NCI-H446 treated with DMSO at 0.1 percent for 48 hours (cell line): ENCODE data around the gene DXO.
"Not testable (repeated sequence)": the region's sequence is repeated elsewhere in the genome, so short reads cannot be mapped to it uniquely, and the experiment has no call there.

Source experiments
- DNase-seq: peaks from one replicate; lab custom pipeline; 2025; lab: John Stamatoyannopoulos, UW

The DXO gene

DNA sequence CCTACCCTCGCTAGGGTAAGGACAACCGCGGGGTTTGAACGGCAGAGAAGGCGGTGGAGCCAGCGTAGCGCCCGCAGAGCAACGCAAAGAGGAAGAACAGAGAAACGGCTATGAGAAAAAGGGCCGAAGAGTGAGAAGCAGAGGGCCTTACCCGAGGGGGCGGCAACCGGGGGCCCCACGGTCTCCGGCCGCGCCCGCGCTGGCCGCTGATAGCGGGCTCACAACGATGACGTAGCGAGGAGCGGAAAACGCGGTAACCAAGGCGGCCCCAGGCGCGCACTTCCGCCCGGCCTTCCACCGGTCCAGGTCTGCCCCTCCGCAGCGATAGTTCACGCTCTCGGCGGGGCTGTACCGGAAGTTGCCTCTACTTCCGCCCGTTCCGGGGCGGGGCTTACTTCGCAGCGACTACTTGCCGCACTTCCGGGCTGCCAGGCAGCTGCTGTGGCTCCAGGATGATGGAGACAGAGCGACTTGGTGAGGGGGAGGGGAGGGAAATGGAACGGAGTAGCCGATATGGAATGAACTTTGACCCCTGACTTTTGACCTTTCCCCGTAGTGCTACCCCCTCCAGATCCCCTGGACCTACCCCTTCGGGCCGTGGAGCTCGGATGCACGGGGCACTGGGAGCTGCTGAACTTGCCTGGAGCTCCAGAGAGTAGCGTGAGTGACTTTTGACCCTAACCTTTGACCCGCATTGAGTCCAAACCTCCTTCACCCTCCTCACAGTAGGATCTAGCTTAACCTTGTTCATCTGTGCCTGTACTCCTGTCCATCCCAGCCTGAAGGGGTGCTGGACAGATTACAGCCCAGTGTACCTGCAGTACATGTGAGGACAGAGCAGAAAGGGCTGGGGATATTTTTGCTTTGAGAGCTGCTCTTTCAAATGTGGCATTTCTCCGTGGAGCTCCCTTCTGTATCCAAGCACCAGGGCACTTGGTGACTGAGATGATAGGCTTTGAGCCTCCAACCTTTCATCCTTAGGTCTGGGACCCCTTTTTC, 12.9 kb downstream of the DXO start, which contains the start of the genes NELFE and SKIC2:
Gene NELFE (minus strand): TSS at position 231 of the 999 bp plus-strand sequence. CDS start 525 bp downstream, outside the sequence.
Gene SKIC2 (plus strand): TSS at position 435 of the 999 bp plus-strand sequence. CDS start 18 bp downstream, at position 453.
- peak; percentile 95 for DNase-seq

DNA sequence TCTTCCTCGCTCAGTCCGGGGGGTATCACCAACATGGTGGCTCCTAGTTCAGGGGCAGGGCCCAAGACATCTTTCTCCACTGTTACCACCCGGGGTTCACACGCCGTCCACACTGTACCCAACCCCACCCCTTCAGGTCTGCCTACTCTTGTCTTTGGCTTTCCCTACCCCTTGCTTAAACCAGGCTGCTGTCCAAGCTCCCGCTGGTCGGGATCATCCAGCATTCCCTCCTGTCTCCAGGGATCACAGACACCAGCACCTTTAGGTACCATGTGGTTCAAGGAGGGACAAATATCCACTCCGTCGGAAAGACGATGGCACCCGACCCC, 13.6 kb downstream of the DXO start:
- DNase-seq: no peak

DNA sequence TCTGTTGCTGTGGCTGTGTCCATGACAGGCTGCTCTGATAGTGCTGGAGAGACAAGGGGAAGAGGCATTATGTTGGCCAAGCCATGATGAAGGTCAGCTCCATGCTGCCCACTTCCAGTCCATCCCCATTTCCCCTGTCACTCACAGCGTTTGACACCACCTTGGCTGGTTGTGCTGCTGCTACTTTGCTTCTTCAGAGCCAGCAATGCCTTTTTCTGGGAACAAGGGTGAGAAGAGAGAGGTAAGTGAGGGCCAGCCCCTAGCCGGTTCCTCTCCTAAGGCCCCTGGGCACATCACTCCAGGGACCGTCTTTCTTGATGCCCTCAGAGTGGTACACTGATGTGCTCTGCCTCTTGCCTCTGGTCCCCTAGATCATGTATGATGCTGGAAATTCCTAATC, 15.1 kb downstream of the DXO start:
- no peak for DNase-seq

GRCh38 chr6:31954511-31954910, 17.4 kb downstream of the DXO start:
- no peak for DNase-seq

DNA sequence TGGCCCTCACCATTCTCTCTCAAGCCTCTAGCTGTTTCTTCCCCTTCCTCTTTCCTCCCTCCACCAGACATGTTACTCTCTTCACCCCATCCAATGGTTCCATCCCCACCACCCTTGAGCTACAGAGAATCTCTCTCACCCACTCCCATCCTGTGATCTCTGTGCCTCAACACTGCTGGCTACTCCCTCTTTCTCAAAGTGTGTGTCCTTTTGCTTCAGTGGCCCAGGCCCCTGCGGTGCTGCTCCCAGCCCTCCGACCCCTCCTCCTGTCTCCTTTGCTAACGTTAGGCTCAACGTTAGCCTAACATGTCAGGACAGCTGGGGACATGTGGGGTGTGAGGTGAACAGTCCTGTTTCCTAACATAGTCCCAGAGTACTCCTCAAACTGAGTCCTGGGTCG, 19.0 kb downstream of the DXO start:
- DNase-seq: no peak

- no peak for DNase-seq
Measured at GRCh38 chr6:31952140-31952805, 19.7 kb downstream of the DXO start.

DNA sequence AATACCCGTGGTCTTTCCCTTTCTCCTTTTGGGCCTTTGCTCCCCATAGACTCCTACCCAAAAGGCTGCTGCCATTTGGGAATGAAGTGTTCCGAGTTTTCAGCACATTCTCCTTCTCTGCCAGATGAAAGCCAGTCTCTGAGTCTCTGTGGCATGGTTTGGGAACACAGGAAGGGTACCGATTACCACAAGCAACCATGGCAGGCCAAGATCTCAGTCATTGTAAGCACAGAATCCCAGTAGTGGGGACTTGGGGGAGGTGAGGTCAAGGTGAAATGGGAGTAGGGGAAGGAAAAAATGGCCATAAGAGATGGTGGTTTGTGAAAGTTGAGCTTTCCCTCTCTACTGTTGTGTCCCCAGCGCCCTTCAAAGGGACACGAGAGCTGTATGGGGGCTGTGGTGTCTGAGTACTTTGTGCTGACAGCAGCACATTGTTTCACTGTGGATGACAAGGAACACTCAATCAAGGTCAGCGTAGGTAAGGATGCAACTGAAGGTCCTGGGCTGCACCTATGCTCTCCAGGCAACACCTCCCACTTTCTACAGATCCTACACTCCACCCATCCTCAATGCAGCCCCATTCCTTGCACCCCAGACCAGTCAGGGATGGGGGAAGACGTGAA, 21.9 kb downstream of the DXO start:
- no peak for DNase-seq

DNA sequence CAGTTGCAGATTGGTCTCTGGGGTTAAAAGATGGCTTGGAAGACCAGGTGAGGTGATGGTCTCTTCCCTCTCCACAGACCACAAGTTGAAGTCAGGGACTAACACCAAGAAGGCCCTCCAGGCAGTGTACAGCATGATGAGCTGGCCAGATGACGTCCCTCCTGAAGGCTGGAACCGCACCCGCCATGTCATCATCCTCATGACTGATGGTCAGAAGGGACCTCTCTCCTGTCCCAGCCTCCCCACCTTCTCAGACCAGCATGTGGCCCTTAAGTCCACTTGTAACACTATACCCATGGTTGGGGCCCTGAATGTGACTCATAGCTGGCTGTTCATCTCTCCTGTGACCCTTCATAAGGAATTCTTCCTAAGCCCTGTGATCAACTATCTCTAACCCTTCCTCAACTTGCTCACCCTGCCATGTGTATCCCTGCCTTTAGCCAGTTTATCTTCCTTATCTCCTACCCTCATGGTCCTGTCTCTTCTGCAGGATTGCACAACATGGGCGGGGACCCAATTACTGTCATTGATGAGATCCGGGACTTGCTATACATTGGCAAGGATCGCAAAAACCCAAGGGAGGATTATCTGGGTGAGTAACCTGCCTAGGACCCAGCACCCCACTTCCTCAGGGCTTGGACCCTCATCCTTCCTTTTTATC, 23.1 kb downstream of the DXO start:
- no peak for DNase-seq

- no peak for DNase-seq
Measured at GRCh38 chr6:31948306-31948705, 23.6 kb downstream of the DXO start.

- no peak for DNase-seq
Measured at GRCh38 chr6:31947864-31948263, 24.1 kb downstream of the DXO start.

DNA sequence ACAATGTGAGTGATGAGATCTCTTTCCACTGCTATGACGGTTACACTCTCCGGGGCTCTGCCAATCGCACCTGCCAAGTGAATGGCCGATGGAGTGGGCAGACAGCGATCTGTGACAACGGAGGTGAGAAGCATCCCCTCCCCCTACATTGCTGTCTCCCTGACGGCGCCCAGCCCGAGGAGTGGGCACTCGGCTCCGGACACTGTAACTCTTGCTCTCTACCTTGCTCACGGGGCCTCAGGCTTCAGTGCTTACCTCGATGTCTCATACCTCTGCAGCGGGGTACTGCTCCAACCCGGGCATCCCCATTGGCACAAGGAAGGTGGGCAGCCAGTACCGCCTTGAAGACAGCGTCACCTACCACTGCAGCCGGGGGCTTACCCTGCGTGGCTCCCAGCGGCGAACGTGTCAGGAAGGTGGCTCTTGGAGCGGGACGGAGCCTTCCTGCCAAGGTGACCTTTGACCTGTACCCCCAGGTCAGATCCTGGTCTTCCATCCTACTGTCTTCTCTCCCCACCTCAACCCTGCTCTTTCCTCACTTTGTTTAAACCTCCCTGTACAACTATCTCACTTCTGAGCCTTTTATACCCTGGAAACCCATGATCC, 24.8 kb downstream of the DXO start:
- DNase-seq: no peak

GRCh38 chr6:31946370-31946885, 25.5 kb downstream of the DXO start:
- no peak for DNase-seq

GRCh38 chr6:31945507-31946369, 26.2 kb downstream of the DXO start, which contains the start of gene CFB:
CFB (plus strand) TSS chr6:31946095; CDS start chr6:31946222, 127 bp downstream.
- no peak for DNase-seq

GRCh38 chr6:31945154-31945506, 26.8 kb downstream of the DXO start:
- no peak for DNase-seq

- DNase-seq: no peak
Measured at GRCh38 chr6:31943742-31944141, 28.2 kb downstream of the DXO start.

- DNase-seq: no peak
Measured at GRCh38 chr6:31940256-31940664, 31.7 kb downstream of the DXO start.

- DNase-seq: no peak
Measured at GRCh38 chr6:31935823-31936222, 36.1 kb downstream of the DXO start.

DNA sequence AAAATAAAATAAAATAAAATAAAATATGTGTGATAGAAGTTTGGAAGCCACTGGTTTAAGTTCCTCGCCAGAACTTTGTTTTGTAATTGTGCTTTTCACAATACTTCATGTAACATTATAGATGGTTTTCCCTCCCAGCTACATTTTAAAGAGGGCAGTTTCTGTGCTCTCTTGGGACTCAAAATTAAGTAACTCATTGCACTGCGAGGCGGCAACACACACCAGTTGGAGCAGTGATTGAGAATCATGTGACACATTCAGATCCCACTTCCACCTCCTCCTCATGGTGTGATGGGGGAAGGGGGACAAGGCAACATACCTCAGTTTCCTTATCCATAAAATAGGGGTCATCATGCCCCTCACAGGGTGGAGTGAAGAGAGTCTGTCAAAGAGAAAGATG, 36.9 kb downstream of the DXO start:
- no peak for DNase-seq

GRCh38 chr6:31933537-31933936, 38.4 kb downstream of the DXO start:
- DNase-seq: no peak

- not testable (repeated sequence) for DNase-seq
Measured at GRCh38 chr6:31932137-31932536, 39.8 kb downstream of the DXO start.
